Measurements from ENCODE around the gene GALNT9. TPM values are rescaled to one million over a fixed set of nuclear protein-coding genes. Genes with fewer than 3 reads are reported as not detected.
"Not testable (repeated sequence)": the region's sequence is repeated elsewhere in the genome, so short reads cannot be mapped to it uniquely, and the experiment has no call there.

GALNT9 gene
- total RNA-seq, 1 experiment from 2014 or later, result 2.6 TPM

- H3K27ac ChIP-seq (ENCODE audit: low read depth, low read length); H2AFZ ChIP-seq (ENCODE audit: low read depth, low read length, poor library complexity, severe bottlenecking); intact Hi-C loops (cut with micrococcal nuclease); H3K4me2 ChIP-seq (ENCODE audit: low read length); H4K20me1 ChIP-seq (ENCODE audit: insufficient read depth); H3K27me3 ChIP-seq (ENCODE audit: insufficient read depth, low read length); ATAC-seq; DNase-seq (ENCODE audit: low read depth, low spot score); H3K4me3 ChIP-seq (replicated peaks in 1 of 2; ENCODE audit: low read depth in 1 of 2, low read length in 2 of 2); H3K9ac ChIP-seq (ENCODE audit: low read length); CTCF ChIA-PET; H3K36me3 ChIP-seq (ENCODE audit: control insufficient read depth in 1 of 2, insufficient read depth in 2 of 2, low read length in 2 of 2); RAD21 ChIA-PET (ENCODE audit: low non-redundant PET in 1 of 2, low total read pairs in 2 of 2, uncharacterized antibody in 2 of 2, unreplicated experiment in 2 of 2); H3K9me2 ChIP-seq (ENCODE audit: insufficient read depth); H3K79me2 ChIP-seq (ENCODE audit: insufficient read depth, low read length); POLR2A ChIA-PET; H3K9me3 ChIP-seq (ENCODE audit: control insufficient read depth in 1 of 2, insufficient read depth in 1 of 2, low read depth in 1 of 2, low read length in 2 of 2); H3K4me1 ChIP-seq (ENCODE audit: control insufficient read depth in 1 of 2, insufficient read depth in 2 of 2, low read length in 2 of 2); BruUV-seq (replicated peaks): not testable (repeated sequence)
These were observed 76.4 kb downstream of the GALNT9 start for GRCh38 chr12:132252981-132253380.

DNA sequence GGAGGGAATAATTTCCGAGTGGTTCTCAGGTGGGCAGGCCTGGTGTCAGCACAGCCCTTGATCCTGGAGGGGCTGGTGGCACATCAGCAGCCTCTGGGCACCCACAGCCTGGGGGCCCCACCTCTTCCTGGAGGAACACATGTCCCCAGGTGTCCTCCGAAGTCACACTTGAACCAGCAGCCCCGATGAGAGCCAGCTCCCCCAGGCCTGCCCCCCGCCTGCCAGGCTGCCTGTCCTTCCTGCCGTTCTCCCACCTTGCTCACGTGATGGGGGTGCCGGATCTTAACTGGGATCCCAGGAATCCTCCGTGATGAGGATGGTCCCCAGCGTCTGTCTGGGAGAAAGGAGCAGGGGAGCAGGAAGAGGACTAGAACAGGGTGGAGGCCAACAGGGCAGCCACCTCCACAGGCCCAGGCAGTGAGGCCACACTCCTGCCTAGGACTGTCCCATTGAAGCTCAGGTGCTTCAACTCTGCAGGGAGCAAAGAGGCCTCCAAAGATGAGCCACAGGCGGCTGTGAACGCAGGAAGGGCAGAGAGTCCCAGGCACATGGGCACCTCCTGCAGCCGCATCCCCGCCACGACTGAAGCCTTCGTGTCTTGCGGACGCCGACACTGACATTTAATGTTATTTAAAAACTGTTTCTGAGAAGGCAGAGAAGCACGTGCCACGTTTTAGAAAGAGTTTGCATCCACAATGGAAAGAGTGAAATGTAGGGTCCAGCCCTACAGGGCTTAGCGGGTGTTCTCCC is 77.5 kb downstream of the GALNT9 start:
- ChIA-PET CTCF (no interaction called here), RAD21 (ENCODE audit: low non-redundant PET in 1 of 2, low total read pairs in 2 of 2, uncharacterized antibody in 2 of 2, unreplicated experiment in 2 of 2) (no interaction called here), POLR2A (no interaction called here)
- Histone ChIP-seq H3K9me3 (ENCODE audit: control insufficient read depth in 1 of 2, insufficient read depth in 1 of 2, low read depth in 1 of 2, low read length in 2 of 2) (no peaks in the 10 kb centered on the region), H3K4me3 (replicated peaks in 1 of 2; ENCODE audit: low read depth in 1 of 2, low read length in 2 of 2) (no peak overlapping the region), H3K27ac (ENCODE audit: low read depth, low read length) (no peak overlapping the region), H3K9ac (ENCODE audit: low read length) (no peak overlapping the region), H3K79me2 (ENCODE audit: insufficient read depth, low read length) (no peaks in the 10 kb centered on the region), H3K4me1 (ENCODE audit: control insufficient read depth in 1 of 2, insufficient read depth in 2 of 2, low read length in 2 of 2) (no peaks in the 10 kb centered on the region), H4K20me1 (ENCODE audit: insufficient read depth) (no peaks in the 10 kb centered on the region), H3K9me2 (ENCODE audit: insufficient read depth) (no peaks in the 10 kb centered on the region), H2AFZ (ENCODE audit: low read depth, low read length, poor library complexity, severe bottlenecking) (no peak overlapping the region), H3K27me3 (ENCODE audit: insufficient read depth, low read length) (no peaks in the 10 kb centered on the region), H3K36me3 (ENCODE audit: control insufficient read depth in 1 of 2, insufficient read depth in 2 of 2, low read length in 2 of 2) (no peaks in the 10 kb centered on the region), H3K4me2 (ENCODE audit: low read length) (no peak overlapping the region)
- BruUV-seq (replicated peaks), result no TSS peak
- intact Hi-C loops (cut with micrococcal nuclease), result no loop called here
- no peak for DNase-seq (ENCODE audit: low read depth, low spot score)
- TF ChIP-seq CBX3 (IDR thresholded peaks at IDR 0.05; ENCODE audit: low read depth), result no peak
- no peak for TF ChIP-seq TCF7L2 (IDR thresholded peaks at IDR 0.05; ENCODE audit: borderline replicate concordance, extremely low read depth, insufficient read depth, insufficient read length)
- no peak for TF ChIP-seq EGR1 (IDR thresholded peaks at IDR 0.05; ENCODE audit: low read depth)
- no peak for TF ChIP-seq REST (IDR thresholded peaks at IDR 0.05; ENCODE audit: low read depth)
- TF ChIP-seq ZBTB33 (IDR thresholded peaks at IDR 0.05; ENCODE audit: extremely low read depth, insufficient replicate concordance, low read length), result no peak
- TF ChIP-seq CTCF (IDR thresholded peaks at IDR 0.05 in 2 of 3, conservative IDR thresholded peaks at IDR 0.05 in 1 of 3; ENCODE audit: borderline replicate concordance in 1 of 3, insufficient read depth in 1 of 3, low read depth in 2 of 3, low read length in 2 of 3), result no peak
- ATAC-seq, result no peak

All from HCT116 (cell line).